IMR-90 (cell line): ENCODE results near the gene RNF213. TPM values are rescaled to one million over a fixed set of nuclear protein-coding genes. Genes with fewer than 3 reads are reported as not detected.

Experiments
- ATAC-seq: fragments of 200-7000 bp; cut with Tn5 transposase; 2 replicates; pipeline ENCODE4 v1.9.1; 2020; ENCODE audit warnings: low read depth, mild to moderate bottlenecking, moderate library complexity
- BruUV-seq: library from RNA; stranded (reverse); fragments of 400-500 nt; replicated peaks from 2 replicates; lab custom pipeline; 2021; lab: Mats Ljungman, UMichigan
- CTCF ChIA-PET: fragments of 300-600 bp; formaldehyde crosslinking; extraction: SDS; loops from one replicate; lab custom pipeline; 2021; ENCODE audit warnings: antibody characterized with exemption; lab: Yijun Ruan, JAX
- POLR2A ChIA-PET: fragments of 300-600 bp; sonication (Branson Sonifier 250); formaldehyde crosslinking; loops from one replicate; lab custom pipeline; 2022; ENCODE audit warnings: antibody characterized with exemption; ENCODE audit not compliant: unreplicated experiment; lab: Charles Lee
- DNase-seq: peaks from one replicate; pipeline ENCODE4 v3.0.0; 2013
- H2AFZ ChIP-seq: replicated peaks from 2 replicates; pipeline ENCODE3; 2013; ENCODE audit warnings: low read length, mild to moderate bottlenecking; ENCODE audit not compliant: poor library complexity
- H2AK5ac ChIP-seq: 2 replicates; pipeline ENCODE4 v1.6.1; 2013; ENCODE audit warnings: low read depth, low read length, inconsistent platforms
- H2AK9ac ChIP-seq: replicated peaks from 2 replicates; pipeline ENCODE3; 2013; ENCODE audit warnings: mild to moderate bottlenecking, low read depth, low read length, moderate library complexity; ENCODE audit not compliant: poor library complexity
- H2BK120ac ChIP-seq: 2 replicates; pipeline ENCODE4 v1.6.1; 2013; ENCODE audit warnings: low read depth, low read length, inconsistent platforms
- H2BK15ac ChIP-seq: 3 replicates; pipeline ENCODE4 v1.6.1; 2013; ENCODE audit warnings: low read depth, low read length, inconsistent platforms
- H2BK20ac ChIP-seq: 2 replicates; pipeline ENCODE4 v1.6.1; 2013; ENCODE audit warnings: low read depth, mild to moderate bottlenecking, inconsistent platforms, low read length, moderate library complexity
- H2BK5ac ChIP-seq: 2 replicates; pipeline ENCODE4 v1.6.1; 2013; ENCODE audit warnings: mild to moderate bottlenecking, low read depth, low read length, inconsistent platforms; ENCODE audit not compliant: poor library complexity, severe bottlenecking
- H3K14ac ChIP-seq: replicated peaks from 2 replicates; pipeline ENCODE4 v1.6.1; 2013; ENCODE audit warnings: low read depth, low read length, inconsistent platforms
- H3K18ac ChIP-seq: 2 replicates; pipeline ENCODE4 v1.6.1; 2013; ENCODE audit warnings: low read depth, low read length, control low read depth
- H3K23ac ChIP-seq: 2 replicates; pipeline ENCODE4 v1.6.1; 2013; ENCODE audit warnings: low read depth, low read length, inconsistent platforms
- H3K27ac ChIP-seq: 2 replicates; pipeline ENCODE4 v1.5.1; 2013; ENCODE audit warnings: mild to moderate bottlenecking, control low read depth, low read length; ENCODE audit not compliant: insufficient read depth
- H3K27me3 ChIP-seq: 2 replicates; pipeline ENCODE4 v1.6.1; 2013; ENCODE audit warnings: low read length; ENCODE audit not compliant: control insufficient read depth, insufficient read depth
- H3K36me3 ChIP-seq: 2 replicates; pipeline ENCODE4 v1.6.1; 2013; ENCODE audit warnings: low read length, mixed read lengths; ENCODE audit not compliant: control insufficient read depth, insufficient read depth
- H3K4ac ChIP-seq: 2 replicates; pipeline ENCODE4 v1.6.1; 2013; ENCODE audit warnings: low read depth, low read length, inconsistent platforms
- H3K4me1 ChIP-seq: 2 replicates; pipeline ENCODE4 v1.6.1; 2013; ENCODE audit warnings: low read length, mixed read lengths; ENCODE audit not compliant: control insufficient read depth, insufficient read depth
- H3K4me2 ChIP-seq: 2 replicates; pipeline ENCODE4 v1.6.1; 2013; ENCODE audit warnings: low read depth, mild to moderate bottlenecking, control low read depth, low read length, moderate library complexity
- H3K4me3 ChIP-seq: 2 replicates; pipeline ENCODE4 v1.5.1; 2013; ENCODE audit warnings: low read depth, mild to moderate bottlenecking, control low read depth, low read length, moderate library complexity; ENCODE audit not compliant: insufficient read depth
- H3K56ac ChIP-seq: 2 replicates; pipeline ENCODE4 v1.6.1; 2013; ENCODE audit warnings: low read length, inconsistent platforms; ENCODE audit not compliant: insufficient read depth; ENCODE audit errors: extremely low read depth
- H3K79me1 ChIP-seq, 2 experiments: 2 replicates each; pipeline ENCODE4 v1.6.1; 2013; ENCODE audit warnings: low read length in 2 of 2, inconsistent platforms in 1 of 2, low read depth in 1 of 2
- H3K9ac ChIP-seq: 2 replicates; pipeline ENCODE4 v1.6.1; 2013; ENCODE audit warnings: low read depth, low read length, control low read depth
- H3K9me1 ChIP-seq: 2 replicates; pipeline ENCODE4 v1.6.1; 2013; ENCODE audit warnings: low read length, inconsistent platforms; ENCODE audit not compliant: insufficient read depth
- H3K9me3 ChIP-seq: 2 replicates; pipeline ENCODE4 v1.6.1; 2013; ENCODE audit warnings: low read length; ENCODE audit not compliant: control insufficient read depth, insufficient read depth
- H4K20me1 ChIP-seq: 2 replicates; pipeline ENCODE4 v1.6.1; 2013; ENCODE audit warnings: low read length, inconsistent platforms; ENCODE audit not compliant: insufficient read depth
- H4K5ac ChIP-seq: 2 replicates; pipeline ENCODE4 v1.6.1; 2013; ENCODE audit warnings: mild to moderate bottlenecking, low read depth, low read length, control low read depth
- H4K8ac ChIP-seq, 2 experiments: 2 replicates each; pipeline ENCODE4 v1.6.1; 2013; ENCODE audit warnings: low read depth in 2 of 2, low read length in 2 of 2, control low read depth in 1 of 2, inconsistent platforms in 1 of 2
- H4K91ac ChIP-seq: 2 replicates; pipeline ENCODE4 v1.6.1; 2013; ENCODE audit warnings: low read depth, low read length, inconsistent platforms; ENCODE audit not compliant: insufficient read depth
- BHLHE40 ChIP-seq: fragments of 150-350 bp; IDR thresholded peaks from 2 replicates; pipeline ENCODE4 v1.6.1; 2016; ENCODE audit warnings: mild to moderate bottlenecking, low read depth, low read length
- CEBPB ChIP-seq: IDR thresholded peaks from 2 replicates; pipeline ENCODE4 v1.6.1; 2012; ENCODE audit warnings: low read depth, low read length, improper control_type of control experiment
- CHD1 ChIP-seq: IDR thresholded peaks from 2 replicates; pipeline ENCODE4 v1.6.1; 2012; ENCODE audit warnings: low read depth, low read length, improper control_type of control experiment
- ELK1 ChIP-seq: fragments of 150-350 bp; IDR thresholded peaks from 2 replicates; pipeline ENCODE4 v1.6.1; 2016; ENCODE audit warnings: low read depth, mild to moderate bottlenecking, low read length, moderate library complexity, borderline replicate concordance
- FOS ChIP-seq: fragments of 150-350 bp; IDR thresholded peaks from 2 replicates; pipeline ENCODE4 v1.6.1; 2016; ENCODE audit warnings: low read depth, low read length
- MAFK ChIP-seq: IDR thresholded peaks from 2 replicates; pipeline ENCODE4 v1.6.1; 2012; ENCODE audit warnings: low read depth, low read length, improper control_type of control experiment
- MAZ ChIP-seq: IDR thresholded peaks from 2 replicates; pipeline ENCODE4 v1.6.1; 2012; ENCODE audit warnings: low read depth, mild to moderate bottlenecking, low read length, improper control_type of control experiment, moderate library complexity, borderline replicate concordance
- MXI1 ChIP-seq: IDR thresholded peaks from 2 replicates; pipeline ENCODE4 v1.6.1; 2012; ENCODE audit warnings: low read depth, mild to moderate bottlenecking, low read length, moderate library complexity, borderline replicate concordance
- NFE2L2 ChIP-seq: fragments of 150-350 bp; IDR thresholded peaks from 2 replicates; pipeline ENCODE4 v1.6.1; 2016; ENCODE audit warnings: low read depth, mild to moderate bottlenecking, low read length
- POLR2A ChIP-seq: IDR thresholded peaks from 2 replicates; pipeline ENCODE4 v1.6.1; 2012; ENCODE audit warnings: mild to moderate bottlenecking, low read depth, low read length
- RAD21 ChIP-seq: IDR thresholded peaks from 2 replicates; pipeline ENCODE4 v1.6.1; 2012; ENCODE audit warnings: low read length, improper control_type of control experiment
- RCOR1 ChIP-seq: IDR thresholded peaks from 2 replicates; pipeline ENCODE4 v1.6.1; 2012; ENCODE audit warnings: mild to moderate bottlenecking, low read length, improper control_type of control experiment; ENCODE audit not compliant: insufficient replicate concordance
- RFX5 ChIP-seq: IDR thresholded peaks from 2 replicates; pipeline ENCODE4 v1.8.0; 2012; ENCODE audit warnings: low read depth, mild to moderate bottlenecking, low read length, moderate library complexity
- SMC3 ChIP-seq: fragments of 150-350 bp; IDR thresholded peaks from 2 replicates; pipeline ENCODE4 v1.6.1; 2016; ENCODE audit warnings: low read depth, mild to moderate bottlenecking, antibody characterized with exemption, low read length, moderate library complexity
- USF2 ChIP-seq: fragments of 150-350 bp; IDR thresholded peaks from 2 replicates; pipeline ENCODE4 v1.6.1; 2017; ENCODE audit warnings: mild to moderate bottlenecking, antibody characterized with exemption, low read length, low read depth
- WGBS, 2 experiments: methylation state at CpG; one replicate each; pipeline versions ENCODE4 v1.1.5 to v1.1.7; 2013; ENCODE audit warnings: missing lambda C conversion rate in 2 of 2; ENCODE audit not compliant: insufficient read length in 1 of 2; ENCODE audit errors: extremely low coverage in 2 of 2; 5-methylcytosine and 5-hydroxymethylcytosine counted together
- dilution Hi-C: fragments of 300-500 bp; cut with HindIII; formaldehyde crosslinking; loops from one replicate; pipeline ENCODE4 v1.14.3; 2018; ENCODE audit warnings: low sequenced_read_pairs; ENCODE audit not compliant: unreplicated experiment
- in situ Hi-C: fragments of 300-500 bp; cut with MboI; formaldehyde crosslinking; loops from 3 replicates; pipeline ENCODE4 v1.14.3; 2019; ENCODE audit warnings: low sequenced_read_pairs, inconsistent platforms, mixed read lengths
- intact Hi-C: fragments of 100-400 bp; cut with micrococcal nuclease; formaldehyde crosslinking; loops from 2 replicates; pipeline ENCODE4 v1.10.0; 2022
- polyA plus RNA-seq, 3 experiments: library from polyadenylated mRNA; depleted of rRNA; stranded (reverse); fragments of >200 nt; gene quantifications; 2 replicates each; pipeline ENCODE4 v1.2.3, GENCODE V29; 2012; ENCODE audit warnings: low replicate concordance in 1 of 3
- total RNA-seq: library from RNA; depleted of rRNA; stranded (reverse); fragments of >200 nt; gene quantifications from 2 replicates; pipeline ENCODE4 v1.2.3, GENCODE V29; 2012
- TF ChIP-seq, protein P1 (sequence below): conservative IDR thresholded peaks from 2 replicates; pipeline ENCODE4 v1.5.1; 2012; ENCODE audit warnings: mild to moderate bottlenecking, low read depth, low read length, improper control_type of control experiment

The RNF213 gene
- total and polyA plus RNA-seq, 2 of the 4 experiments (the other 2 are of a cell fraction): 23.4 to 36.0 TPM

GRCh38 chr17:80376531-80376930 is 115.9 kb downstream of the RNF213 start:
- dilution Hi-C loops (no loop called here), in situ Hi-C loops (no loop called here)
- peaks cover 70% of the 10 kb centered on the region for H3K36me3 ChIP-seq

More at GRCh38 chr17:80376531-80376930, 115.9 kb downstream of the RNF213 start:
- Histone ChIP-seq H3K27me3 (no peaks in the 10 kb centered on the region), H2BK5ac (no peak overlapping the region), H2AK9ac (no peak overlapping the region), H3K9me1 (peaks cover 6% of the 10 kb centered on the region; the same call in 1 of the 2 replicates), H3K27ac (no peak overlapping the region), H3K56ac (no peak overlapping the region), H4K5ac (no peak overlapping the region), H2AK5ac (no peak overlapping the region), H3K4ac (no peak overlapping the region), H2BK20ac (no peak overlapping the region), H3K18ac (no peak overlapping the region), H3K23ac (no peak overlapping the region), H2BK120ac (no peak overlapping the region), H3K4me2 (no peak overlapping the region), H2BK15ac (no peak overlapping the region), H4K20me1 (no peaks in the 10 kb centered on the region), H3K9me3 (no peaks in the 10 kb centered on the region), H3K79me1 (0 out of 4 replicates have a peak, but pooled peaks cover 0 to 5% of the 10 kb centered on the region in 2 experiments), H3K14ac (no peak overlapping the region), H4K8ac (no peak overlapping the region), H2AFZ (no peak overlapping the region), H3K9ac (no peak overlapping the region), H4K91ac (no peak overlapping the region), H3K4me1 (no peaks in the 10 kb centered on the region), H3K4me3 (no peak overlapping the region)
- ChIA-PET CTCF (no interaction called here), POLR2A (no interaction called here)
- TF ChIP-seq MAFK (no peak), RAD21 (no peak), SMC3 (no peak), MAZ (no peak), BHLHE40 (no peak), CEBPB (no peak), MXI1 (no peak), CHD1 (no peak), ELK1 (no peak), NFE2L2 (no peak), FOS (no peak), POLR2A (no peak), RCOR1 (no peak), RFX5 (no peak), USF2 (no peak)
- TF ChIP-seq, protein P1, sequence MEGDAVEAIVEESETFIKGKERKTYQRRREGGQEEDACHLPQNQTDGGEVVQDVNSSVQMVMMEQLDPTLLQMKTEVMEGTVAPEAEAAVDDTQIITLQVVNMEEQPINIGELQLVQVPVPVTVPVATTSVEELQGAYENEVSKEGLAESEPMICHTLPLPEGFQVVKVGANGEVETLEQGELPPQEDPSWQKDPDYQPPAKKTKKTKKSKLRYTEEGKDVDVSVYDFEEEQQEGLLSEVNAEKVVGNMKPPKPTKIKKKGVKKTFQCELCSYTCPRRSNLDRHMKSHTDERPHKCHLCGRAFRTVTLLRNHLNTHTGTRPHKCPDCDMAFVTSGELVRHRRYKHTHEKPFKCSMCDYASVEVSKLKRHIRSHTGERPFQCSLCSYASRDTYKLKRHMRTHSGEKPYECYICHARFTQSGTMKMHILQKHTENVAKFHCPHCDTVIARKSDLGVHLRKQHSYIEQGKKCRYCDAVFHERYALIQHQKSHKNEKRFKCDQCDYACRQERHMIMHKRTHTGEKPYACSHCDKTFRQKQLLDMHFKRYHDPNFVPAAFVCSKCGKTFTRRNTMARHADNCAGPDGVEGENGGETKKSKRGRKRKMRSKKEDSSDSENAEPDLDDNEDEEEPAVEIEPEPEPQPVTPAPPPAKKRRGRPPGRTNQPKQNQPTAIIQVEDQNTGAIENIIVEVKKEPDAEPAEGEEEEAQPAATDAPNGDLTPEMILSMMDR: no peak
- intact Hi-C loops: no loop called here
- WGBS, 2 experiments: 86% methylated on average over 3 of the region's 4 CpGs; no CpG with 5 or more reads in 1 of the 2 experiments
- ATAC-seq: no peak
- no peak for DNase-seq
- BruUV-seq: no TSS peak
